H1 (cell line): ENCODE data around the gene QSOX1. TPM values are rescaled to one million over a fixed set of nuclear protein-coding genes. Genes with fewer than 3 reads are reported as not detected.

Source experiments
- CTCF ChIA-PET: fragments of 300-600 bp; sonication (Branson Sonifier 250); formaldehyde crosslinking; loops from one replicate; lab custom pipeline; 2021; ENCODE audit not compliant: partially characterized antibody; lab: Charles Lee
- POLR2A ChIA-PET: fragments of 300-600 bp; sonication (Branson Sonifier 250); formaldehyde crosslinking; loops from one replicate; lab custom pipeline; 2021; ENCODE audit warnings: inconsistent platforms; ENCODE audit not compliant: partially characterized antibody; lab: Charles Lee
- DNase-seq, 2 experiments: peaks; one replicate each; pipeline versions ENCODE4 v3.0.0 to v3.0.0-alpha.2; 2010 to 2022; ENCODE audit warnings: low spot score in 2 of 2, low read depth in 1 of 2, mixed read lengths in 1 of 2
- FAIRE-seq: peaks from 2 replicates; lab custom pipeline; 2011; peaks lifted over from hg19 to GRCh38; lab: Jason Lieb, UNC
- H2AFZ ChIP-seq: 2 replicates; pipeline ENCODE4 v1.8.1; 2012; ENCODE audit warnings: low read length, inconsistent platforms
- H2AK5ac ChIP-seq: 2 replicates; pipeline ENCODE4 v1.6.1; 2013; ENCODE audit warnings: low read depth, low read length
- H2BK120ac ChIP-seq: replicated peaks from 2 replicates; pipeline ENCODE3; 2013; ENCODE audit warnings: low read depth, low read length, inconsistent platforms
- H2BK12ac ChIP-seq: 2 replicates; pipeline ENCODE4 v1.6.1; 2013; ENCODE audit warnings: low read depth, low read length
- H2BK15ac ChIP-seq: 2 replicates; pipeline ENCODE4 v1.6.1; 2013; ENCODE audit warnings: low read length
- H2BK20ac ChIP-seq: 2 replicates; pipeline ENCODE4 v1.6.1; 2013; ENCODE audit warnings: low read length
- H2BK5ac ChIP-seq: 2 replicates; pipeline ENCODE4 v1.6.1; 2013; ENCODE audit warnings: low read depth, low read length
- H3K14ac ChIP-seq: 2 replicates; pipeline ENCODE4 v1.6.1; 2013; ENCODE audit warnings: inconsistent platforms; ENCODE audit not compliant: insufficient read length
- H3K18ac ChIP-seq: 2 replicates; pipeline ENCODE4 v1.6.1; 2013; ENCODE audit warnings: low read length; ENCODE audit errors: extremely low read depth
- H3K23ac ChIP-seq: 2 replicates; pipeline ENCODE4 v1.6.1; 2013; ENCODE audit warnings: inconsistent platforms; ENCODE audit not compliant: insufficient read length
- H3K23me2 ChIP-seq: 2 replicates; pipeline ENCODE4 v1.6.1; 2013; ENCODE audit warnings: low read depth, low read length
- H3K27ac ChIP-seq: 2 replicates; pipeline ENCODE4 v1.6.1; 2011; ENCODE audit warnings: low read depth, low read length, inconsistent platforms
- H3K27me3 ChIP-seq, 4 experiments: replicated peaks in 1 of 4; 1 replicate in 1 of 4; 2 replicates in 3 of 4; pipeline versions ENCODE4 v1.6.1 to v1.8.1; 2011 to 2013; ENCODE audit warnings: low read length in 3 of 4, mild to moderate bottlenecking in 3 of 4, inconsistent platforms in 2 of 4, mixed read lengths in 2 of 4, moderate library complexity in 1 of 4; ENCODE audit not compliant: control insufficient read depth in 3 of 4, insufficient read depth in 3 of 4; ENCODE audit errors: extremely low read depth in 1 of 4
- H3K36me3 ChIP-seq, 4 experiments: 2 replicates each; pipeline versions ENCODE4 v1.6.1 to v1.8.1; 2011 to 2013; ENCODE audit warnings: mild to moderate bottlenecking in 4 of 4, low read length in 3 of 4, moderate library complexity in 2 of 4, control low read depth in 1 of 4, inconsistent platforms in 1 of 4; ENCODE audit not compliant: insufficient read depth in 4 of 4, control insufficient read depth in 2 of 4
- H3K4ac ChIP-seq: replicated peaks from 2 replicates; pipeline ENCODE3; 2013; ENCODE audit warnings: low read length, low read depth, mixed read lengths, inconsistent platforms; ENCODE audit not compliant: insufficient read length
- H3K4me1 ChIP-seq, 4 experiments: replicated peaks in 1 of 4; 1 replicate in 1 of 4; 2 replicates in 3 of 4; pipeline versions ENCODE4 v1.6.1 to v1.8.1; 2011 to 2013; ENCODE audit warnings: low read length in 3 of 4, inconsistent platforms in 2 of 4, mixed read lengths in 1 of 4; ENCODE audit not compliant: insufficient read depth in 4 of 4, control insufficient read depth in 3 of 4
- H3K4me2 ChIP-seq, 2 experiments: 2 replicates each; pipeline versions ENCODE4 v1.6.1 to v1.8.1; 2011 to 2013; ENCODE audit warnings: low read depth in 2 of 2, low read length in 2 of 2, control low read depth in 1 of 2, inconsistent platforms in 1 of 2, mild to moderate bottlenecking in 1 of 2; ENCODE audit not compliant: insufficient read depth in 1 of 2
- H3K4me3 ChIP-seq, 4 experiments: fragments of 200-600, 300-600 bp in 1 of 4; sonication (generic), shearing (Covaris generic), sonication (Bioruptor Twin) in 1 of 4; 2 replicates each; pipeline versions ENCODE4 v1.5.1 to v1.8.1; 2011 to 2016; ENCODE audit warnings: low read length in 4 of 4, low read depth in 3 of 4, control low read depth in 2 of 4, inconsistent platforms in 2 of 4, mild to moderate bottlenecking in 2 of 4, mixed read lengths in 1 of 4, moderate library complexity in 1 of 4; ENCODE audit not compliant: insufficient read depth in 2 of 4; ENCODE audit errors: extremely low read depth in 1 of 4
- H3K56ac ChIP-seq: replicated peaks from 2 replicates; pipeline ENCODE3; 2013; ENCODE audit warnings: low read depth, mild to moderate bottlenecking, mixed read lengths, low read length, inconsistent platforms; ENCODE audit not compliant: insufficient read length
- H3K79me1 ChIP-seq: 2 replicates; pipeline ENCODE4 v1.6.1; 2013; ENCODE audit warnings: low read depth, low read length, control low read depth
- H3K79me2 ChIP-seq, 2 experiments: 2 replicates each; pipeline versions ENCODE4 v1.6.1 to v1.8.1; 2012 to 2013; ENCODE audit warnings: low read length in 2 of 2, mild to moderate bottlenecking in 2 of 2, inconsistent platforms in 1 of 2; ENCODE audit not compliant: insufficient read depth in 2 of 2, control insufficient read depth in 1 of 2
- H3K9ac ChIP-seq, 4 experiments: replicated peaks in 1 of 4; 1 replicate in 1 of 4; 2 replicates in 3 of 4; pipeline versions ENCODE4 v1.6.1 to v1.8.1; 2011 to 2013; ENCODE audit warnings: low read depth in 3 of 4, low read length in 3 of 4, control low read depth in 2 of 4, mild to moderate bottlenecking in 2 of 4, moderate library complexity in 2 of 4, inconsistent platforms in 1 of 4; ENCODE audit errors: extremely low read depth in 1 of 4
- H3K9me3 ChIP-seq, 2 experiments: 2 replicates each; pipeline versions ENCODE4 v1.6.1 to v1.8.1; 2012 to 2013; ENCODE audit warnings: mild to moderate bottlenecking in 2 of 2, moderate library complexity in 2 of 2, control low read depth in 1 of 2, inconsistent platforms in 1 of 2, low read depth in 1 of 2, low read length in 1 of 2, mixed read lengths in 1 of 2; ENCODE audit not compliant: insufficient read depth in 2 of 2
- H4K20me1 ChIP-seq, 2 experiments: replicated peaks in 1 of 2; 2 replicates each; pipeline versions ENCODE3 to v1.8.1; 2011 to 2013; ENCODE audit warnings: inconsistent platforms in 2 of 2, low read length in 2 of 2, mild to moderate bottlenecking in 1 of 2; ENCODE audit not compliant: insufficient read depth in 2 of 2, control insufficient read depth in 1 of 2
- H4K5ac ChIP-seq: 2 replicates; pipeline ENCODE4 v1.6.1; 2013; ENCODE audit warnings: low read length, low read depth, mixed read lengths, inconsistent platforms; ENCODE audit not compliant: insufficient read length
- H4K8ac ChIP-seq: 2 replicates; pipeline ENCODE4 v1.8.0; 2013; ENCODE audit warnings: mild to moderate bottlenecking, moderate library complexity, low read length, inconsistent platforms; ENCODE audit not compliant: insufficient read depth; ENCODE audit errors: extremely low read depth
- H4K91ac ChIP-seq: replicated peaks from 2 replicates; pipeline ENCODE3; 2013; ENCODE audit warnings: low read length, mixed read lengths, inconsistent platforms; ENCODE audit not compliant: insufficient read length
- ASH2L ChIP-seq: fragments of 200-600, 300-600 bp; sonication (generic); IDR thresholded peaks from one replicate; pipeline ENCODE4 v1.7.1; 2017; ENCODE audit warnings: low read length
- ATF3 ChIP-seq: IDR thresholded peaks from 2 replicates; pipeline ENCODE4 v1.6.1; 2011; ENCODE audit warnings: low read depth, mild to moderate bottlenecking, low read length; ENCODE audit not compliant: insufficient read depth
- CBX8 ChIP-seq: fragments of 300-800, 300-1000 bp; sonication (generic); IDR thresholded peaks from 2 replicates; pipeline ENCODE4 v1.7.1; 2016; ENCODE audit warnings: low read depth, low read length, borderline replicate concordance
- JUND ChIP-seq: IDR thresholded peaks from 2 replicates; pipeline ENCODE4 v1.6.1; 2011; ENCODE audit warnings: mild to moderate bottlenecking, improper control_type of control experiment, low read length
- MAFK ChIP-seq: IDR thresholded peaks from 2 replicates; pipeline ENCODE4 v1.6.1; 2012; ENCODE audit warnings: low read depth, mild to moderate bottlenecking, improper control_type of control experiment, low read length
- POLR2A ChIP-seq, 2 experiments: IDR thresholded peaks; 1 replicate in 1 of 2; 2 replicates in 1 of 2; pipeline ENCODE4 v1.6.1; 2011; ENCODE audit warnings: low read depth in 2 of 2, low read length in 2 of 2, mild to moderate bottlenecking in 2 of 2; ENCODE audit errors: control extremely low read depth in 1 of 2
- SIX5 ChIP-seq: IDR thresholded peaks from 2 replicates; pipeline ENCODE4 v1.6.1; 2011; ENCODE audit warnings: mild to moderate bottlenecking, low read depth, low read length
- SP2 ChIP-seq: IDR thresholded peaks from 2 replicates; pipeline ENCODE4 v1.6.1; 2012; ENCODE audit warnings: mild to moderate bottlenecking, low read length, inconsistent platforms
- SRF ChIP-seq: IDR thresholded peaks from 2 replicates; pipeline ENCODE4 v1.6.1; 2011; ENCODE audit warnings: mild to moderate bottlenecking, low read depth, low read length, moderate library complexity
- TBP ChIP-seq: IDR thresholded peaks from 2 replicates; pipeline ENCODE4 v1.6.1; 2011; ENCODE audit warnings: low read depth, low read length, improper control_type of control experiment
- TCF12 ChIP-seq: IDR thresholded peaks from 2 replicates; pipeline ENCODE4 v1.6.1; 2011; ENCODE audit warnings: low read depth, mild to moderate bottlenecking, low read length
- TEAD4 ChIP-seq: IDR thresholded peaks from 2 replicates; pipeline ENCODE4 v1.6.1; 2012; ENCODE audit warnings: low read depth, low read length, inconsistent platforms, mixed read lengths
- YY1 ChIP-seq: IDR thresholded peaks from 2 replicates; pipeline ENCODE4 v1.6.1; 2011; ENCODE audit warnings: low read depth, mild to moderate bottlenecking, low read length
- WGBS, 2 experiments: shearing (Covaris generic) in 1 of 2; methylation state at CpG; one replicate each; pipeline versions ENCODE4 v1.1.6 to v1.1.7; 2013 to 2015; ENCODE audit warnings: low lambda C conversion rate in 2 of 2, mixed read lengths in 2 of 2, inconsistent platforms in 1 of 2, low coverage in 1 of 2, missing lambda C conversion rate in 1 of 2; ENCODE audit not compliant: insufficient replicate concordance in 2 of 2, insufficient coverage in 1 of 2, insufficient read length in 1 of 2; ENCODE audit errors: extremely low coverage in 1 of 2, missing lambda C conversion rate in 1 of 2; 5-methylcytosine and 5-hydroxymethylcytosine counted together
- polyA plus RNA-seq, 7 experiments: library from polyadenylated mRNA; depleted of rRNA in 3 of 7; stranded (reverse) in 5 of 7; unstranded in 2 of 7; fragments of >200 nt in 5 of 7; fragments of 200-250 nt in 2 of 7; gene quantifications; 1 replicate in 5 of 7; 2 replicates in 1 of 7; 4 replicates in 1 of 7; pipeline versions ENCODE4 v1.2.1 to v1.2.3, GENCODE V29; 2011 to 2013; ENCODE audit warnings: missing spikeins in 2 of 7, mixed read lengths in 2 of 7
- total RNA-seq: library from RNA; stranded (reverse); fragmentation: NEBNext Ultra II Directional; extraction: Animal tissue kit (Norgen Biotek cat#: 25700); gene quantifications from 2 replicates; pipeline ENCODE4 v1.2.1, GENCODE V29; 2021

QSOX1 gene
- total and polyA plus RNA-seq, 2 of the 8 experiments (the other 6 are each of a cell fraction or from before 2014, with no cell fraction given): 97.7 to 123 TPM

- peaks cover 0 to 19% (median 4%) of the 10 kb centered on the region in 4 experiments; a peak in 6 of 8 replicates for H3K36me3 ChIP-seq
- H3K9me3 ChIP-seq: no peaks in the 10 kb centered on the region
- no peak overlapping the region for H3K9ac ChIP-seq
- H3K4me3 ChIP-seq: no peak overlapping the region
- H3K23ac ChIP-seq: no peak overlapping the region
- no peak for TF ChIP-seq SRF
- TF ChIP-seq TCF12: no peak
- no peak for TF ChIP-seq POLR2A (IDR thresholded peaks at IDR 0.05; ENCODE audit: control extremely low read depth in 1 of 2, low read depth in 2 of 2, low read length in 2 of 2)
- no peak for TF ChIP-seq MAFK
- TF ChIP-seq SP2: no peak
- no peak for TF ChIP-seq ATF3
- no peak for TF ChIP-seq SIX5
- no peak for TF ChIP-seq TBP
- TF ChIP-seq TEAD4: no peak
- TF ChIP-seq CBX8: no peak
- no peak for TF ChIP-seq ASH2L
- TF ChIP-seq JUND: no peak
- no peak for TF ChIP-seq YY1
- H4K20me1 ChIP-seq: peaks cover 0 to 14% of the 10 kb centered on the region in 2 experiments
- H2BK120ac ChIP-seq: no peak overlapping the region
- 95% methylated on average over 9 of the region's 9 CpGs; no CpG with 5 or more reads in 1 of the 2 experiments for WGBS, 2 experiments
- H3K4me2 ChIP-seq: no peak overlapping the region
- no peak overlapping the region for H2BK12ac ChIP-seq
- H3K79me2 ChIP-seq: no peaks in the 10 kb centered on the region
- no peak overlapping the region for H3K56ac ChIP-seq
- H3K27me3 ChIP-seq: no peaks in the 10 kb centered on the region
- H2AFZ ChIP-seq: no peak overlapping the region
- DNase-seq (no peak), FAIRE-seq (no peak)
- no peaks in the 10 kb centered on the region for H3K23me2 ChIP-seq
- H2BK5ac ChIP-seq: no peak overlapping the region
- H2BK20ac ChIP-seq: no peak overlapping the region
- no peak overlapping the region for H3K18ac ChIP-seq
- H2BK15ac ChIP-seq: no peak overlapping the region
- no peak overlapping the region for H4K8ac ChIP-seq
- no peak overlapping the region for H4K91ac ChIP-seq
- POLR2A ChIA-PET: no interaction called here
- no peak overlapping the region for H3K27ac ChIP-seq
- no peak overlapping the region for H2AK5ac ChIP-seq
- no peak overlapping the region for H3K14ac ChIP-seq
- H4K5ac ChIP-seq: no peak overlapping the region
- no peaks in the 10 kb centered on the region for H3K4me1 ChIP-seq
- H3K4ac ChIP-seq: no peak overlapping the region
- CTCF ChIA-PET: interaction anchor here (0.6 to 13.5 kb wide), 8 partner anchors 9 to 225 kb away, joined by 3 to 307 read pairs (median 35); partner anchors contain the start of gene LHX4
- no peaks in the 10 kb centered on the region for H3K79me1 ChIP-seq
Measured at GRCh38 chr1:180184041-180184440, 29.4 kb downstream of the QSOX1 start.
